B cell (primary cell): ENCODE data around the gene KDM1B. TPM values are rescaled to one million over a fixed set of nuclear protein-coding genes. Genes with fewer than 3 reads are reported as not detected.

Experiments used
- ATAC-seq: fragments of 200-7000 bp; cut with Tn5 transposase; one replicate; pipeline ENCODE4 v1.10.0; 2021; ENCODE audit warnings: low read depth, mild to moderate bottlenecking, moderate number of reproducible peaks, moderate library complexity
- CTCF ChIA-PET: fragments of 350-600 bp; sonication (Branson Sonifier 250); formaldehyde crosslinking; loops from one replicate; lab custom pipeline; 2021; ENCODE audit warnings: antibody characterized with exemption, inconsistent platforms; lab: Charles Lee
- POLR2A ChIA-PET: fragments of 350-600 bp; sonication (Branson Sonifier 250); formaldehyde crosslinking; loops from one replicate; lab custom pipeline; 2021; ENCODE audit warnings: antibody characterized with exemption; lab: Charles Lee
- DNase-seq: peaks from one replicate; pipeline ENCODE4 v3.0.0; 2013
- H2AFZ ChIP-seq: 2 replicates; pipeline ENCODE4 v1.6.1; 2012; ENCODE audit warnings: mild to moderate bottlenecking, low read depth, low read length; ENCODE audit not compliant: insufficient read depth, poor library complexity, severe bottlenecking
- H3K27ac ChIP-seq, 2 donors: 1 replicate in 1 of 2; 2 replicates in 1 of 2; pipeline ENCODE4 v1.5.1; 2012 to 2013; ENCODE audit warnings: low read length in 2 of 2, mild to moderate bottlenecking in 2 of 2, moderate library complexity in 1 of 2
- H3K27me3 ChIP-seq, 4 experiments: fragments of 200-600 bp in 1 of 4; sonication (generic) in 1 of 4; replicated peaks in 1 of 4; 1 replicate in 2 of 4; 2 replicates in 2 of 4; pipeline versions ENCODE4 v1.6.1 to v1.7.0; 2013 to 2016; ENCODE audit warnings: low read length in 3 of 4, mild to moderate bottlenecking in 2 of 4, mixed read lengths in 1 of 4, moderate library complexity in 1 of 4; ENCODE audit not compliant: insufficient read depth in 4 of 4, control insufficient read depth in 3 of 4; ENCODE audit errors: control extremely low read depth in 1 of 4
- H3K36me3 ChIP-seq, 2 experiments: replicated peaks in 1 of 2; 1 replicate in 1 of 2; 2 replicates in 1 of 2; pipeline versions ENCODE4 v1.6.1 to v1.7.1; 2013; ENCODE audit warnings: low read length in 1 of 2; ENCODE audit not compliant: insufficient read depth in 2 of 2, control insufficient read depth in 1 of 2; ENCODE audit errors: control extremely low read depth in 1 of 2, extremely low read depth in 1 of 2
- H3K4me1 ChIP-seq, 2 donors: fragments of 200-600 bp in 1 of 2; sonication (generic) in 1 of 2; 1 replicate in 1 of 2; 2 replicates in 1 of 2; pipeline versions ENCODE4 v1.5.1 to v1.6.1; 2013 to 2017; ENCODE audit warnings: low read length in 2 of 2; ENCODE audit not compliant: control insufficient read depth in 2 of 2, insufficient read depth in 2 of 2
- H3K4me2 ChIP-seq: replicated peaks from 2 replicates; pipeline ENCODE3; 2012; ENCODE audit warnings: mild to moderate bottlenecking, low read depth, low read length; ENCODE audit not compliant: poor library complexity, severe bottlenecking
- H3K4me3 ChIP-seq, 5 experiments: fragments of 200-600 bp in 1 of 5; sonication (generic) in 1 of 5; 1 replicate in 3 of 5; 2 replicates in 2 of 5; pipeline versions ENCODE4 v1.5.1 to v1.7.0; 2011 to 2016; ENCODE audit warnings: low read length in 4 of 5, mild to moderate bottlenecking in 4 of 5, low read depth in 2 of 5, control low read depth in 1 of 5, moderate library complexity in 1 of 5; ENCODE audit not compliant: insufficient read depth in 1 of 5; ENCODE audit errors: control extremely low read depth in 1 of 5, extremely low read depth in 1 of 5
- H3K79me2 ChIP-seq: fragments of 200-600 bp; sonication (generic); one replicate; pipeline ENCODE4 v1.6.0; 2016; ENCODE audit warnings: low read length; ENCODE audit not compliant: control insufficient read depth, insufficient read depth
- H3K9ac ChIP-seq: fragments of 200-600 bp; sonication (generic); 2 replicates; pipeline ENCODE4 v1.6.1; 2017; ENCODE audit warnings: mild to moderate bottlenecking, low read length, moderate library complexity
- H3K9me3 ChIP-seq, 3 donors: one replicate each; pipeline versions ENCODE4 v1.6.1 to v1.7.1; 2013; ENCODE audit warnings: low read length in 2 of 3; ENCODE audit not compliant: control insufficient read depth in 2 of 3, insufficient read depth in 1 of 3; ENCODE audit errors: control extremely low read depth in 1 of 3
- H4K20me1 ChIP-seq: 2 replicates; pipeline ENCODE4 v1.6.0; 2012; ENCODE audit warnings: mild to moderate bottlenecking, low read length; ENCODE audit not compliant: insufficient read depth, control insufficient read depth, poor library complexity, severe bottlenecking
- H3K27ac Mint-ChIP-seq: one replicate; pipeline ENCODE4 v1.8.0; 2021; ENCODE audit warnings: mixed read lengths
- H3K27me3 Mint-ChIP-seq: one replicate; pipeline ENCODE4 v1.8.0; 2021; ENCODE audit warnings: mixed read lengths
- H3K4me1 Mint-ChIP-seq: one replicate; pipeline ENCODE4 v1.8.0; 2021; ENCODE audit warnings: mixed read lengths
- H3K4me3 Mint-ChIP-seq: one replicate; pipeline ENCODE4 v1.8.0; 2021; ENCODE audit warnings: mixed read lengths
- H3K9me3 Mint-ChIP-seq: one replicate; pipeline ENCODE4 v1.8.0; 2022; ENCODE audit warnings: mixed read lengths; ENCODE audit not compliant: insufficient read depth
- CTCF ChIP-seq: fragments of 200-600 bp; IDR thresholded peaks from one replicate; pipeline ENCODE4 v1.8.0; 2022; ENCODE audit warnings: antibody characterized with exemption, mild to moderate bottlenecking
- EZH2 ChIP-seq: IDR thresholded peaks from 2 replicates; pipeline ENCODE4 v1.6.1; 2012; ENCODE audit warnings: borderline replicate concordance, low read depth, mild to moderate bottlenecking, moderate library complexity, low read length; ENCODE audit not compliant: insufficient read depth, poor library complexity, severe bottlenecking
- WGBS: methylation state at CpG from one replicate; pipeline ENCODE4 v1.1.5; 2013; ENCODE audit warnings: missing lambda C conversion rate; ENCODE audit not compliant: insufficient coverage; 5-methylcytosine and 5-hydroxymethylcytosine counted together
- intact Hi-C: fragments of 100-400 bp; cut with micrococcal nuclease; formaldehyde crosslinking; loops from one replicate; pipeline ENCODE4 v1.10.0; 2022
- polyA minus RNA-seq: library from RNA; depleted of rRNA, polyadenylated mRNA; stranded (reverse); fragments of >200 nt; gene quantifications from 2 replicates; pipeline ENCODE4 v1.2.3, GENCODE V29; 2012
- polyA plus RNA-seq: library from polyadenylated mRNA; depleted of rRNA; stranded (reverse); fragments of >200 nt; gene quantifications from 2 replicates; pipeline ENCODE4 v1.2.3, GENCODE V29; 2012
- total RNA-seq, 2 donors: library from RNA; stranded (reverse); fragments of 120-200 nt in 1 of 2; gene quantifications; 1 replicate in 1 of 2; 2 replicates in 1 of 2; pipeline versions ENCODE4 v1.2.3 to v1.2.4, GENCODE V29; 2013 to 2022

Gene KDM1B, protein sequence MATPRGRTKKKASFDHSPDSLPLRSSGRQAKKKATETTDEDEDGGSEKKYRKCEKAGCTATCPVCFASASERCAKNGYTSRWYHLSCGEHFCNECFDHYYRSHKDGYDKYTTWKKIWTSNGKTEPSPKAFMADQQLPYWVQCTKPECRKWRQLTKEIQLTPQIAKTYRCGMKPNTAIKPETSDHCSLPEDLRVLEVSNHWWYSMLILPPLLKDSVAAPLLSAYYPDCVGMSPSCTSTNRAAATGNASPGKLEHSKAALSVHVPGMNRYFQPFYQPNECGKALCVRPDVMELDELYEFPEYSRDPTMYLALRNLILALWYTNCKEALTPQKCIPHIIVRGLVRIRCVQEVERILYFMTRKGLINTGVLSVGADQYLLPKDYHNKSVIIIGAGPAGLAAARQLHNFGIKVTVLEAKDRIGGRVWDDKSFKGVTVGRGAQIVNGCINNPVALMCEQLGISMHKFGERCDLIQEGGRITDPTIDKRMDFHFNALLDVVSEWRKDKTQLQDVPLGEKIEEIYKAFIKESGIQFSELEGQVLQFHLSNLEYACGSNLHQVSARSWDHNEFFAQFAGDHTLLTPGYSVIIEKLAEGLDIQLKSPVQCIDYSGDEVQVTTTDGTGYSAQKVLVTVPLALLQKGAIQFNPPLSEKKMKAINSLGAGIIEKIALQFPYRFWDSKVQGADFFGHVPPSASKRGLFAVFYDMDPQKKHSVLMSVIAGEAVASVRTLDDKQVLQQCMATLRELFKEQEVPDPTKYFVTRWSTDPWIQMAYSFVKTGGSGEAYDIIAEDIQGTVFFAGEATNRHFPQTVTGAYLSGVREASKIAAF
- total RNA-seq (10.0 and 10.9 TPM in 2 replicates), polyA plus RNA-seq (16.0 and 18.9 TPM in 2 replicates), polyA minus RNA-seq (14.9 and 23.3 TPM in 2 replicates)
- total RNA-seq (2013): 14.5 TPM

- Histone ChIP-seq H3K4me1 (peaks cover 25 to 29% of the 10 kb centered on the region in 2 donors), H3K4me3 (peak within 1 kb of the TSS; percentile 75 to 99 (median 89)), H3K4me2 (peak within 1 kb of the TSS; percentile 99), H3K36me3 (peaks cover 0 to 7% of the 10 kb centered on the region in 2 experiments), H4K20me1 (no peaks in the 10 kb centered on the region), H3K9me3 (no peaks in the 10 kb centered on the region), H3K9ac (peak within 1 kb of the TSS; percentile 93), H3K27ac (peak within 1 kb of the TSS; percentile 83 to 87), H3K27me3 (no peaks in the 10 kb centered on the region), H2AFZ (peak within 1 kb of the TSS; percentile 86), H3K79me2 (peaks cover 21% of the 10 kb centered on the region)
- H3K9me3 Mint-ChIP-seq: no peaks in the 10 kb centered on the region
- CTCF ChIA-PET: interaction anchor here (1.0 to 2.0 kb wide), 3 partner anchors 16 to 86 kb away, joined by 3 to 10 read pairs (median 3); partner anchors contain the start of gene NHLRC1
- DNase-seq: peak; percentile 99
- intact Hi-C loops: loop anchor here (1.0 to 5.0 kb wide), 4 partner anchors 33 to 246 kb away; partner anchors contain the start of genes NHLRC1 and RNF144B
- H3K4me3 Mint-ChIP-seq: peak within 1 kb of the TSS; percentile 99
- H3K27me3 Mint-ChIP-seq: no peaks in the 10 kb centered on the region
- WGBS: under 1% methylated on average over 79 of the region's 87 CpGs
- POLR2A ChIA-PET: interaction anchor here (0.5 to 0.9 kb wide), 2 partner anchors 25 to 33 kb away, joined by 3 to 4 read pairs; no protein-coding TSS in a partner anchor
- TF ChIP-seq EZH2: no peak
- no peak for TF ChIP-seq CTCF
- peak within 1 kb of the TSS; percentile 98 for H3K27ac Mint-ChIP-seq
- ATAC-seq: peak; percentile 92
- peaks cover 24% of the 10 kb centered on the region for H3K4me1 Mint-ChIP-seq
These were observed at the start of gene KDM1B for GRCh38 chr6:18155150-18155863. Gene KDM1B (plus strand): TSS chr6:18155422. CDS start chr6:18159896, 4,474 bp downstream.
